Measurements from ENCODE around the gene DUSP16.

DUSP16 gene

DNA sequence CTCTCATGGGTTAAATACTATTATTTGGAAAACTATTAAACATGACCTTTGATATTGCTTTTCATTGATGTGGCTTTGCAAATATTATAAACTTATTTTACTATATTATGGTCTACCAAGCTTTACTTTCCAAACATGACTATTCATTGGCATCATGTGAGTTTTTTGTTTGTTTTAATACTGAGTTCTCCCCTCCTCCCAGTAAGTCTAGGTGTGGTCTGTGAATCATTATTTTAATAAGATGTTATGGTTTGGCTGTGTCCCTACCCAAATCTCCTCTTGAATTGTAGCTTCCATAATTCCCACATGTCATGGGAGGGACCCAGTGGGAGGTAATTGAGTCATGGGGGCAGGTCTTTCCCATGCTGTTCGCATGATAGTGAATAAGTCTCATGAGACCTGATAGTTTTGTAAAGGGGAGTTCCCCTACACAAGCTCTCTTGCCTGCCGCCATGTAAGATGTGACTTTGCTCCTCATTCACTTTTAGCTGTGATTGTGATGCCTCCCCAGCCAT lies 125.8 kb downstream of the DUSP16 start:
- no peaks in the 10 kb centered on the region for H3K27me3 ChIP-seq (ENCODE audit: insufficient read depth, poor library complexity, severe bottlenecking)
- H3K4me3 ChIP-seq (replicated peaks; ENCODE audit: insufficient read depth, low read length) = no peak overlapping the region
- TF ChIP-seq POLR2AphosphoS5 (IDR thresholded peaks at IDR 0.05; ENCODE audit: low read depth) (no peak), GABPA (IDR thresholded peaks at IDR 0.05; ENCODE audit: low read depth) (no peak), SPI1 (IDR thresholded peaks at IDR 0.05; ENCODE audit: borderline replicate concordance, low read depth) (no peak)
- TF ChIP-seq, protein P1, sequence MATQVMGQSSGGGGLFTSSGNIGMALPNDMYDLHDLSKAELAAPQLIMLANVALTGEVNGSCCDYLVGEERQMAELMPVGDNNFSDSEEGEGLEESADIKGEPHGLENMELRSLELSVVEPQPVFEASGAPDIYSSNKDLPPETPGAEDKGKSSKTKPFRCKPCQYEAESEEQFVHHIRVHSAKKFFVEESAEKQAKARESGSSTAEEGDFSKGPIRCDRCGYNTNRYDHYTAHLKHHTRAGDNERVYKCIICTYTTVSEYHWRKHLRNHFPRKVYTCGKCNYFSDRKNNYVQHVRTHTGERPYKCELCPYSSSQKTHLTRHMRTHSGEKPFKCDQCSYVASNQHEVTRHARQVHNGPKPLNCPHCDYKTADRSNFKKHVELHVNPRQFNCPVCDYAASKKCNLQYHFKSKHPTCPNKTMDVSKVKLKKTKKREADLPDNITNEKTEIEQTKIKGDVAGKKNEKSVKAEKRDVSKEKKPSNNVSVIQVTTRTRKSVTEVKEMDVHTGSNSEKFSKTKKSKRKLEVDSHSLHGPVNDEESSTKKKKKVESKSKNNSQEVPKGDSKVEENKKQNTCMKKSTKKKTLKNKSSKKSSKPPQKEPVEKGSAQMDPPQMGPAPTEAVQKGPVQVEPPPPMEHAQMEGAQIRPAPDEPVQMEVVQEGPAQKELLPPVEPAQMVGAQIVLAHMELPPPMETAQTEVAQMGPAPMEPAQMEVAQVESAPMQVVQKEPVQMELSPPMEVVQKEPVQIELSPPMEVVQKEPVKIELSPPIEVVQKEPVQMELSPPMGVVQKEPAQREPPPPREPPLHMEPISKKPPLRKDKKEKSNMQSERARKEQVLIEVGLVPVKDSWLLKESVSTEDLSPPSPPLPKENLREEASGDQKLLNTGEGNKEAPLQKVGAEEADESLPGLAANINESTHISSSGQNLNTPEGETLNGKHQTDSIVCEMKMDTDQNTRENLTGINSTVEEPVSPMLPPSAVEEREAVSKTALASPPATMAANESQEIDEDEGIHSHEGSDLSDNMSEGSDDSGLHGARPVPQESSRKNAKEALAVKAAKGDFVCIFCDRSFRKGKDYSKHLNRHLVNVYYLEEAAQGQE (IDR thresholded peaks at IDR 0.05; ENCODE audit: insufficient replicate concordance, low read depth) = no peak
- TF ChIP-seq, protein P2, sequence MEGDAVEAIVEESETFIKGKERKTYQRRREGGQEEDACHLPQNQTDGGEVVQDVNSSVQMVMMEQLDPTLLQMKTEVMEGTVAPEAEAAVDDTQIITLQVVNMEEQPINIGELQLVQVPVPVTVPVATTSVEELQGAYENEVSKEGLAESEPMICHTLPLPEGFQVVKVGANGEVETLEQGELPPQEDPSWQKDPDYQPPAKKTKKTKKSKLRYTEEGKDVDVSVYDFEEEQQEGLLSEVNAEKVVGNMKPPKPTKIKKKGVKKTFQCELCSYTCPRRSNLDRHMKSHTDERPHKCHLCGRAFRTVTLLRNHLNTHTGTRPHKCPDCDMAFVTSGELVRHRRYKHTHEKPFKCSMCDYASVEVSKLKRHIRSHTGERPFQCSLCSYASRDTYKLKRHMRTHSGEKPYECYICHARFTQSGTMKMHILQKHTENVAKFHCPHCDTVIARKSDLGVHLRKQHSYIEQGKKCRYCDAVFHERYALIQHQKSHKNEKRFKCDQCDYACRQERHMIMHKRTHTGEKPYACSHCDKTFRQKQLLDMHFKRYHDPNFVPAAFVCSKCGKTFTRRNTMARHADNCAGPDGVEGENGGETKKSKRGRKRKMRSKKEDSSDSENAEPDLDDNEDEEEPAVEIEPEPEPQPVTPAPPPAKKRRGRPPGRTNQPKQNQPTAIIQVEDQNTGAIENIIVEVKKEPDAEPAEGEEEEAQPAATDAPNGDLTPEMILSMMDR (IDR thresholded peaks at IDR 0.05; ENCODE audit: insufficient read depth, low read length) = no peak
- DNase-seq (ENCODE audit: low read depth in 1 of 2, low spot score in 1 of 2) = no peak
- H3K27ac ChIP-seq (replicated peaks) = no peak overlapping the region

DNA sequence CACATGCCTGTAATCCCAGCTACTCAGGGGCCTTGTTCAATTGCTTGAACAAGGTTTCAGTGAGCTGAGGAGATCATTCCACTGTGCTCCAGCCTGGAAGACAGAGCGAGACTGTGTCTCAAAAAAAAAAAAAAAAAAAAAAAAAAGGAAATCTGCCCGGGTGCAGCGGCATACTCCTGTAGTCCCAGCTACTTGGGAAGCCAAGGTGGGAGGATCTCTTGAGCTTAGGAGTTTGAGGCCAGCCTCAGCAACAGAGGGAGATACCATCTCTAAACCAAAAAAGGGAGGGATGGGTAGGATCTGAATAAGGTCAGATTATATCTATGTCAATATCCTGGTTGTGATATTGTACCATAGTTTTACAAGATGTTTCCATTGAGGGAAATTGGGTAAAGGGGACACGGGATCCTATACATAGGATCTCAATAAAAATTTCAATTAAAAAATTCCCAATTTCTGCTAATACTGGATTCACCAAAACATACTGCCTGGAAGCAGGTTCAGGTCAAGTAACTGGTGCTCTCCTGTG lies 129.4 kb downstream of the DUSP16 start:
- DNase-seq (ENCODE audit: low read depth in 1 of 2, low spot score in 1 of 2) = no peak
- no peak overlapping the region for H3K27ac ChIP-seq (replicated peaks)
- H3K4me3 ChIP-seq (replicated peaks; ENCODE audit: insufficient read depth, low read length) = no peak overlapping the region
- TF ChIP-seq, protein P2 (IDR thresholded peaks at IDR 0.05; ENCODE audit: insufficient read depth, low read length) = no peak
- TF ChIP-seq, protein P1 (IDR thresholded peaks at IDR 0.05; ENCODE audit: insufficient replicate concordance, low read depth) = no peak
- TF ChIP-seq SPI1 (IDR thresholded peaks at IDR 0.05; ENCODE audit: borderline replicate concordance, low read depth) (no peak), POLR2AphosphoS5 (IDR thresholded peaks at IDR 0.05; ENCODE audit: low read depth) (no peak), GABPA (IDR thresholded peaks at IDR 0.05; ENCODE audit: low read depth) (no peak)
- no peaks in the 10 kb centered on the region for H3K27me3 ChIP-seq (ENCODE audit: insufficient read depth, poor library complexity, severe bottlenecking)

DNA sequence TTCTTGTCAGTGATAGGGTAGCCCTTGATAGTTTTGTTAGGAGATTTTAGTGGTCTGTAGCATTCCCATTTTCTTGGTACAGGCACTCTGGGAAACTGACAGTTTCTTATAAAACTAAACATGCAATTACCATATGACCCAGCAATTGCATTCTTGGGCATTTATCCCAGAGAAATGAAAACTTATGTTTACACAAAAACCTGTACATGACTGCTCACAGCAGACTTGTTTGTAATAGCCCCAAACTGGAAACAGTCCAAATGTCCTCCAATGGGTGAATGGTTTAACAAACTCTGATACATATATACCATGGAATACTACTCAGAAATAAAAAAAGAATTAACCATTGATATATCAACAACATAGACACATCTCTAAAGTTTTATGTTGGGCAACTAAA lies 130.3 kb downstream of the DUSP16 start:
- TF ChIP-seq SPI1 (IDR thresholded peaks at IDR 0.05; ENCODE audit: borderline replicate concordance, low read depth) (no peak), POLR2AphosphoS5 (IDR thresholded peaks at IDR 0.05; ENCODE audit: low read depth) (no peak)
- TF ChIP-seq, protein P2 (IDR thresholded peaks at IDR 0.05; ENCODE audit: insufficient read depth, low read length) = no peak
- TF ChIP-seq, protein P1 (IDR thresholded peaks at IDR 0.05; ENCODE audit: insufficient replicate concordance, low read depth) = no peak
- no peak for DNase-seq (ENCODE audit: low read depth in 1 of 2, low spot score in 1 of 2)

More for the DNA sequence above, 130.3 kb downstream of the DUSP16 start:
- H3K27ac ChIP-seq (replicated peaks) = no peak overlapping the region
- no peak overlapping the region for H3K4me3 ChIP-seq (replicated peaks; ENCODE audit: insufficient read depth, low read length)
- H3K27me3 ChIP-seq (ENCODE audit: insufficient read depth, poor library complexity, severe bottlenecking) = no peaks in the 10 kb centered on the region
